GM23338 (cell line): ENCODE data around the gene F13A1. TPM values are rescaled to one million over a fixed set of nuclear protein-coding genes. Genes with fewer than 3 reads are reported as not detected.

Source experiments
- ATAC-seq: fragments of 200-7000 bp; cut with Tn5 transposase; 3 replicates; pipeline ENCODE4 v1.9.1; 2020
- DNase-seq: peaks from one replicate; pipeline ENCODE4 v3.0.0-alpha.2; 2015; ENCODE audit warnings: low spot score
- H2AFZ ChIP-seq: fragments of 200-600 bp; sonication (generic); 2 replicates; pipeline ENCODE4 v1.8.0; 2016; ENCODE audit warnings: antibody characterized with exemption, mild to moderate bottlenecking, moderate library complexity
- H3F3A ChIP-seq: fragments of 200-600 bp; sonication (generic); replicated peaks from 2 replicates; pipeline ENCODE4 v1.8.0; 2017; ENCODE audit warnings: antibody characterized with exemption, mixed run types, low read depth
- H3K27ac ChIP-seq: fragments of 200-600 bp; sonication (generic); 2 replicates; pipeline ENCODE4 v1.6.1; 2016; ENCODE audit warnings: low read depth
- H3K27me3 ChIP-seq: fragments of 200-600 bp; sonication (generic); 2 replicates; pipeline ENCODE4 v1.8.0; 2016; ENCODE audit warnings: mild to moderate bottlenecking, mixed run types, moderate library complexity; ENCODE audit not compliant: insufficient read depth
- H3K36me3 ChIP-seq: fragments of 200-600 bp; sonication (generic); 2 replicates; pipeline ENCODE4 v1.8.0; 2016; ENCODE audit warnings: mild to moderate bottlenecking; ENCODE audit not compliant: insufficient read depth
- H3K4me1 ChIP-seq: fragments of 200-600 bp; sonication (generic); 2 replicates; pipeline ENCODE4 v1.8.0; 2016; ENCODE audit warnings: mild to moderate bottlenecking, moderate library complexity; ENCODE audit not compliant: insufficient read depth
- H3K4me2 ChIP-seq: fragments of 200-600 bp; sonication (generic); 2 replicates; pipeline ENCODE4 v1.7.1; 2017; ENCODE audit warnings: mixed run types
- H3K4me3 ChIP-seq: fragments of 200-600 bp; sonication (generic); 2 replicates; pipeline ENCODE4 v1.6.1; 2016; ENCODE audit warnings: mixed run types
- H3K79me2 ChIP-seq: fragments of 200-600 bp; sonication (generic); replicated peaks from 2 replicates; pipeline ENCODE4 v1.8.0; 2017; ENCODE audit warnings: mild to moderate bottlenecking; ENCODE audit not compliant: insufficient read depth
- H3K9me2 ChIP-seq: fragments of 200-600 bp; sonication (generic); 2 replicates; pipeline ENCODE4 v1.8.0; 2017; ENCODE audit not compliant: insufficient read depth
- H4K20me1 ChIP-seq: fragments of 200-600 bp; sonication (generic); replicated peaks from 2 replicates; pipeline ENCODE4 v1.8.0; 2017; ENCODE audit warnings: mild to moderate bottlenecking; ENCODE audit not compliant: insufficient read depth
- H3K27ac Mint-ChIP-seq: 2 replicates; pipeline ENCODE4 v1.8.0; 2020; ENCODE audit warnings: inconsistent platforms, mild to moderate bottlenecking, moderate library complexity, mixed read lengths
- H3K27me3 Mint-ChIP-seq: 3 replicates; pipeline ENCODE4 v1.8.0; 2022; ENCODE audit warnings: low read depth, mild to moderate bottlenecking, moderate library complexity, mixed read lengths, inconsistent platforms; ENCODE audit not compliant: insufficient read depth, poor library complexity
- H3K36me3 Mint-ChIP-seq: 3 replicates; pipeline ENCODE4 v1.8.0; 2021; ENCODE audit warnings: low read depth, mild to moderate bottlenecking, inconsistent platforms, moderate library complexity, mixed read lengths
- H3K4me1 Mint-ChIP-seq: 3 replicates; pipeline ENCODE4 v1.8.0; 2020; ENCODE audit warnings: mild to moderate bottlenecking, inconsistent platforms, mixed read lengths
- H3K4me3 Mint-ChIP-seq: 3 replicates; pipeline ENCODE4 v1.8.0; 2021; ENCODE audit warnings: moderate library complexity, mild to moderate bottlenecking, inconsistent platforms, mixed read lengths
- H3K9me3 Mint-ChIP-seq: 3 replicates; pipeline ENCODE4 v1.8.0; 2020; ENCODE audit warnings: moderate library complexity, mild to moderate bottlenecking, inconsistent platforms, mixed read lengths
- CREB1 ChIP-seq: fragments of 250-450 bp; sonication (Bioruptor Pico); IDR thresholded peaks from 2 replicates; pipeline ENCODE4 v1.5.0; 2020; ENCODE audit warnings: low read depth, mild to moderate bottlenecking, moderate library complexity
- EZH2 ChIP-seq: fragments of 200-600 bp; sonication (generic); IDR thresholded peaks from one replicate; pipeline ENCODE4 v1.8.0; 2017; ENCODE audit warnings: antibody characterized with exemption, mild to moderate bottlenecking, low read depth; ENCODE audit not compliant: unreplicated experiment
- EZH2phosphoT487 ChIP-seq: fragments of 200-600 bp; sonication (generic); IDR thresholded peaks from one replicate; pipeline ENCODE4 v1.8.1; 2018; ENCODE audit warnings: antibody characterized with exemption; ENCODE audit not compliant: unreplicated experiment
- JUNB ChIP-seq: IDR thresholded peaks from one replicate; pipeline ENCODE4 v1.6.1; 2016; ENCODE audit warnings: antibody characterized with exemption; ENCODE audit not compliant: unreplicated experiment
- REST ChIP-seq: IDR thresholded peaks from one replicate; pipeline ENCODE4 v1.6.1; 2018; ENCODE audit warnings: antibody characterized with exemption; ENCODE audit not compliant: unreplicated experiment
- STAT1 ChIP-seq: IDR thresholded peaks from one replicate; pipeline ENCODE4 v1.6.1; 2016; ENCODE audit warnings: antibody characterized with exemption; ENCODE audit not compliant: unreplicated experiment
- ZNF114 ChIP-seq: fragments of 250-450 bp; sonication (Bioruptor Pico); IDR thresholded peaks from 2 replicates; pipeline ENCODE4 v1.5.0; 2020; ENCODE audit warnings: mild to moderate bottlenecking, moderate library complexity
- ZNF462 ChIP-seq: fragments of 250-450 bp; sonication (Bioruptor Pico); IDR thresholded peaks from 2 replicates; pipeline ENCODE4 v1.5.0; 2020; ENCODE audit warnings: mild to moderate bottlenecking, moderate library complexity
- polyA plus RNA-seq: library from polyadenylated mRNA; unstranded; fragments of >200 nt; fragmentation: Nextera tagmentation; extraction: Ambion mirVana; gene quantifications from 2 replicates; pipeline ENCODE4 v1.2.1, GENCODE V29; 2016
- total RNA-seq: library from RNA; depleted of rRNA; stranded (reverse); fragments of >200 nt; shearing (Covaris generic); gene quantifications from 2 replicates; pipeline ENCODE4 v1.2.3, GENCODE V29; 2014
- TF ChIP-seq, protein P1 (sequence below): IDR thresholded peaks from 2 replicates; pipeline ENCODE4 v1.6.1; 2016; ENCODE audit warnings: antibody characterized with exemption
- TF ChIP-seq, protein P2 (sequence below), 2 experiments: fragments of 200-600 bp in 1 of 2; sonication (generic) in 1 of 2; conservative IDR thresholded peaks; 2 replicates each; pipeline versions ENCODE4 v1.5.1 to v1.6.1; 2016 to 2017; ENCODE audit warnings: antibody characterized with exemption in 2 of 2, low read depth in 2 of 2, mild to moderate bottlenecking in 2 of 2, moderate library complexity in 1 of 2

The F13A1 gene
- total and polyA plus RNA-seq, 2 experiments from 2014 or later, result 0.31 to 0.32 TPM

DNA sequence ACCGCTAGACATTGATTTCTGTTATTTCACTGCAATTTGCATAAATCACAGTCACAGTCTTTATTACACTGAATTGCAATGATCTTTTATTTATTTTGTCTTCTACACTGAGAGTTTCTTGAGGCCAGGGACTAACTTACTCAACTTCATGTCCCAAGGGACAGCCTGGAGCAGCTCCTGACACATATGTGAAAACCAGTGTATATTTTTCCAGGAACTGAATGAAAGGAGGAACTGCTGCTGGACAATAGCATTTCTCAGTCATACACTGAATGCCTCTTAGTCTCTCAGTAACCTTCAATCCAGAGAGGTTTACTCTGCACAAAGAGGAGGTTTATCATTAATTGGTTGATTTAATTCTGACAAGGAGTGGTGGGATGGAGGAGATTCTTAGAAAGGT is 5.9 kb downstream of the F13A1 start:
- Histone ChIP-seq H3K4me2 (no peak overlapping the region), H2AFZ (no peak overlapping the region), H3K4me1 (peaks cover 14% of the 10 kb centered on the region), H3K36me3 (no peaks in the 10 kb centered on the region), H3K27ac (no peak overlapping the region), H3F3A (no peaks in the 10 kb centered on the region), H3K27me3 (peaks cover 9% of the 10 kb centered on the region), H3K9me2 (no peaks in the 10 kb centered on the region), H3K79me2 (no peaks in the 10 kb centered on the region), H3K4me3 (no peak overlapping the region), H4K20me1 (no peaks in the 10 kb centered on the region; the same call in 1 of the 2 replicates)
- Mint-ChIP-seq H3K27me3 (peaks cover 14% of the 10 kb centered on the region), H3K4me1 (peaks cover 22% of the 10 kb centered on the region), H3K9me3 (no peaks in the 10 kb centered on the region), H3K27ac (no peak overlapping the region), H3K4me3 (no peak overlapping the region), H3K36me3 (no peaks in the 10 kb centered on the region)
- TF ChIP-seq REST (no peak), JUNB (no peak), EZH2phosphoT487 (no peak), STAT1 (no peak), CREB1 (CRISPR knock-in tag) (no peak), ZNF114 (CRISPR knock-in tag) (no peak), ZNF462 (CRISPR knock-in tag) (no peak), EZH2 (no peak)
- TF ChIP-seq, protein P1, sequence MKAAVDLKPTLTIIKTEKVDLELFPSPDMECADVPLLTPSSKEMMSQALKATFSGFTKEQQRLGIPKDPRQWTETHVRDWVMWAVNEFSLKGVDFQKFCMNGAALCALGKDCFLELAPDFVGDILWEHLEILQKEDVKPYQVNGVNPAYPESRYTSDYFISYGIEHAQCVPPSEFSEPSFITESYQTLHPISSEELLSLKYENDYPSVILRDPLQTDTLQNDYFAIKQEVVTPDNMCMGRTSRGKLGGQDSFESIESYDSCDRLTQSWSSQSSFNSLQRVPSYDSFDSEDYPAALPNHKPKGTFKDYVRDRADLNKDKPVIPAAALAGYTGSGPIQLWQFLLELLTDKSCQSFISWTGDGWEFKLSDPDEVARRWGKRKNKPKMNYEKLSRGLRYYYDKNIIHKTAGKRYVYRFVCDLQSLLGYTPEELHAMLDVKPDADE, result no peak
- TF ChIP-seq, protein P2, sequence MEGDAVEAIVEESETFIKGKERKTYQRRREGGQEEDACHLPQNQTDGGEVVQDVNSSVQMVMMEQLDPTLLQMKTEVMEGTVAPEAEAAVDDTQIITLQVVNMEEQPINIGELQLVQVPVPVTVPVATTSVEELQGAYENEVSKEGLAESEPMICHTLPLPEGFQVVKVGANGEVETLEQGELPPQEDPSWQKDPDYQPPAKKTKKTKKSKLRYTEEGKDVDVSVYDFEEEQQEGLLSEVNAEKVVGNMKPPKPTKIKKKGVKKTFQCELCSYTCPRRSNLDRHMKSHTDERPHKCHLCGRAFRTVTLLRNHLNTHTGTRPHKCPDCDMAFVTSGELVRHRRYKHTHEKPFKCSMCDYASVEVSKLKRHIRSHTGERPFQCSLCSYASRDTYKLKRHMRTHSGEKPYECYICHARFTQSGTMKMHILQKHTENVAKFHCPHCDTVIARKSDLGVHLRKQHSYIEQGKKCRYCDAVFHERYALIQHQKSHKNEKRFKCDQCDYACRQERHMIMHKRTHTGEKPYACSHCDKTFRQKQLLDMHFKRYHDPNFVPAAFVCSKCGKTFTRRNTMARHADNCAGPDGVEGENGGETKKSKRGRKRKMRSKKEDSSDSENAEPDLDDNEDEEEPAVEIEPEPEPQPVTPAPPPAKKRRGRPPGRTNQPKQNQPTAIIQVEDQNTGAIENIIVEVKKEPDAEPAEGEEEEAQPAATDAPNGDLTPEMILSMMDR (conservative IDR thresholded peaks at IDR 0.05; ENCODE audit: low read depth in 2 of 2), result no peak
- DNase-seq, result no peak
- ATAC-seq, result no peak
